ENCODE results near the gene HOXB5.

Gene HOXB5
- 0 to 0.06 reads per million in 2 experiments for total RNA-seq

GRCh38 chr17:48593126-48593829 is at the start of gene HOXB5:
TSS of gene HOXB5 (minus strand) at chr17:48593779. CDS start at chr17:48593682, 97 bp downstream.
- no peak for DNase-seq (ENCODE audit: low read depth)

DNA sequence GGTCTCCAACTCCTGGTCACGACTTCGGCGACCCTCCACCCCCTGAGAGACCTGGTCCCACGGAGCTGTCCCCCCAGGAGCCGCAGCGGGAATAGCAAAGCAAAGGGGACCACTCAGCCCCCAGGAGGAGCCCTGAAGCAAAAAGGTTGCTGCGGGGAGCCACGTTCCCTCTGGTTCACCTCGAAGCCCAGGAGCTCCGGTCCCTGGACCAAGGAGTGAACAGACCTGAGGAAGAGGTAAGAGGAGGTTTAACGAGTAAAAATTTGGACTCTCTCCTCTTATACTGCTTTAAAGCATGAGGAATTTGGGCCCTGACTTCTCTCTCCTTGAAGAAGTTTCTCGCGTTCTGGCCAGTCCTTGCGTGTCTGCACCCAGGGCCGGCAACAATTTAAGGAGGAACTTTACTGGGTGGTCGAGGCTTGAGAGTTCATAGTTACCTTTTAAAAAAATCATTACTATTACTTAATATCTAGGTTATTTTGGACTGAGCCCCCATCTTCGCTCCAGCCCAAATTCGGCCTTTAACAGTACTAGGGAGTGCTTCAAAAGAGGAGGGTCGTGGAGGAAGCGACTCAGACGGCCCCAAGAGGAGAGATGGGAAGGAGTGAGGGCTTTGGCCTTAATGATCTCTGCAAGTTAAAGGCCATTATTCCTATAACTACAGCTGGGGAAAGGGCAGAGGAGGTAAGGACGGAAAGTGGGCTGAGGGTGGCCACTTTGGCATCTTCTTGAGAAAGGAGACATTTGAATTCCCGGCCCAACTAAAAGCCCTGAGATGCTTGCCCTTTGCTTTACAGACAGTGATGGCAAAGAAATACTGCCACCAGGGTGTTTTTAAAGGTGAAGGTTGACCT is 49.5 kb upstream of the HOXB5 start:
- DNase-seq (ENCODE audit: low read depth), result no peak

- DNase-seq (ENCODE audit: low read depth), result no peak
These were observed 48.7 kb upstream of the HOXB5 start for GRCh38 chr17:48642059-48642842.

DNA sequence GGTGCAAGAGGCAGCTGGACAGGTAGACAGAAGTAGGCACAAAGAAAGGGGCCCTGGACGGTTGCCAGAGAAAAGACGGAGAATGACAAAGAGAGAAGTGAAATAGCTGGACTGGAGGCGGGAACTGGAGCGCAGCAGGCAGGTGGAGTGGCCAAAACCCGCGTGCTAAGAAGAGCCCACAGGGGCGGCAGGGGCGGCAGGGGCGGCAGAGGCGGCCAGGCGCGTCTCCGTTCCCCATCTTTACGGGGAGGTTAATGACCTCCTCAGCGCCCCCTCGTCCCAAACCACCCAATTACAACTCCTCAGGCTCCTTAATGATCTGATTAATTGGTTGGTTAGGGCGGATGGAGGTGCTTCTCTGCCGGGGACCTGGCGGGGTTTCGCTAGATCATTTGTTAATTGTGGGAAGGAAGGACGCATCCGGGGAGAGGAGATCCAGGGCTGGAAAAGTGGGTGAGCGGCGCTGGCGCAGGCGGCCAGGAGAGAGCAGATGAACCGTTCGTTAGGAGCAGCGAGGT is 48.0 kb upstream of the HOXB5 start:
- no peak for DNase-seq (ENCODE audit: low read depth)

DNA sequence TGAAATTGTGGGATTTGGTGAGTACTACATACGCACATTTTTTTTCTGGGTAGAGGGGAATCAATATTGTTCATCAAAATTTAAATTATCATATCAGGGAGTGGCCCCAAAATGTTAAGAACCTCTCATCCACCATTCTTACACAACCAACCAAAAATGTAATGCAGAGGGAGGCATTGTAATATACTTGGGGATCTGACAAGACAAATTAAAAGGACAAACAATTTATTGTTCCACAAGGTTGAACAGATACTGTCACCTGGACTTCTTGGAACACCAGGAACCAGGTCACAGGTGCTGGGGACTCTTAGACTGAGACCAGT is 47.2 kb upstream of the HOXB5 start:
- DNase-seq (ENCODE audit: low read depth), result no peak

GRCh38 chr17:48639982-48640857 is 46.6 kb upstream of the HOXB5 start:
- no peak for DNase-seq (ENCODE audit: low read depth)

DNA sequence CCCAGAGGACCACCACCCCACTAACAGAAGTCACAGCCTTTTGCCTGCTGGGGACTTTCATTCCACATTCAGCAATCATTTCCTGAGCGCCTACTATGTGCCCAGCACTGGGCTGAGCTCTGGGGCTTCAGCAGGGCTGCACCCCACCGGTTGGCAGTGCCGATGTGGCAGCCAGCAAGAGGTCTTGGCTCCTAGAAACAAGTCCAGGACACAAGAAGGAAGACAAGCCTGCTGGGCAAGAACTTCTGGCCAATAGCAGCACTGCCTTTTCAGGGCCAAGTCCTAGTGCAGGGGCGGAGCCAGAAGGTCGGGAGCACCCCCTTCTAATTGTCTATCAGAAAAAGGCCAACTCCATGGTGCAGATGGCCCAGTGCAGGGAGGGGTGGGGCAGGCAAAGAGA is 45.6 kb upstream of the HOXB5 start:
- no peak for DNase-seq (ENCODE audit: low read depth)

DNA sequence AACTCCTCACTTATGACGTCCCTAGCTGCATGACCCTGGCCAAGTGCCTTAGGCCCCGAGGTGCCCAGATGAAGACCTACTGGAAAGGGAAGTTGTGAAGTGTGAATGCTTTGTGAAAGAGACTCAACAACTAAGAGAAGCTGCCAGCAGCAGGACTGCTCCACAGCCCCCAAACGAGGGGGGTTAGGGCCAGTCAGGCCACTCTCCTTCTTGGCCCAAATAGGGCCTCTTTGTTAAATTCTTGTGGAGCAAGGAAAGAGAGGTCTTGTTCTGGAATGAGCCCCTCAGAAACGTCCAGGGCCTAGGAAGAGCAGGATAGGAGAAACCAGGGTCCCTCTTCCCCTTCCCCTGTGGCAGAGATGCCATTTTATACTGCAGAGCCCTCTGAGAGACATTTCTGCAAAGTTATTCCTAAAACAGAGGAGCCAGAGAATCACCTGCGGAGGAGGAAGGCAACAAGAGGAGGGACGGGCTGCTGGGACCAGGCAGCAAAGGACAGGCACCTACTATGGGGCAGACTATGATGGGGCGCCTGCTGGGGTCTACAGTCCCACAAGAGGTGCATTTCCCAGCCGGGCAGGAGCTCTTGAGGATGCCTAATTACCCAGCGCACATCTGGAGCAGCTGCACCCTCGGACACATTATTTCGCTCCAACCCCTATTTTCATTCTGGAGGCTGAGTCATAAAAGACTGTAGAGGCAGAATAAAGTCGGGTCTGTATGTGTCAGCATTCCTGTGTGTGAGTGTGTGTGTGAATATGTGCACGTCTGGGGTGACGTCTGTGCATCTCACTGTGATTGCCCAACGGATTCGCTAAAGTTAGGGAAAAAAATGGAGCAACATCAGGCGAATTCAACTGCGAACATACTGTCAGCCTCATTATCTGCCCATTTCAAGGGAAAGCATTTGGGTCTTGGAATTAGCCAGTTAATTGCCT is 44.0 kb upstream of the HOXB5 start:
- DNase-seq (ENCODE audit: low read depth), result no peak

GRCh38 chr17:48636177-48637018 is 42.8 kb upstream of the HOXB5 start:
- peak; percentile 52 for DNase-seq (ENCODE audit: low read depth)

DNA sequence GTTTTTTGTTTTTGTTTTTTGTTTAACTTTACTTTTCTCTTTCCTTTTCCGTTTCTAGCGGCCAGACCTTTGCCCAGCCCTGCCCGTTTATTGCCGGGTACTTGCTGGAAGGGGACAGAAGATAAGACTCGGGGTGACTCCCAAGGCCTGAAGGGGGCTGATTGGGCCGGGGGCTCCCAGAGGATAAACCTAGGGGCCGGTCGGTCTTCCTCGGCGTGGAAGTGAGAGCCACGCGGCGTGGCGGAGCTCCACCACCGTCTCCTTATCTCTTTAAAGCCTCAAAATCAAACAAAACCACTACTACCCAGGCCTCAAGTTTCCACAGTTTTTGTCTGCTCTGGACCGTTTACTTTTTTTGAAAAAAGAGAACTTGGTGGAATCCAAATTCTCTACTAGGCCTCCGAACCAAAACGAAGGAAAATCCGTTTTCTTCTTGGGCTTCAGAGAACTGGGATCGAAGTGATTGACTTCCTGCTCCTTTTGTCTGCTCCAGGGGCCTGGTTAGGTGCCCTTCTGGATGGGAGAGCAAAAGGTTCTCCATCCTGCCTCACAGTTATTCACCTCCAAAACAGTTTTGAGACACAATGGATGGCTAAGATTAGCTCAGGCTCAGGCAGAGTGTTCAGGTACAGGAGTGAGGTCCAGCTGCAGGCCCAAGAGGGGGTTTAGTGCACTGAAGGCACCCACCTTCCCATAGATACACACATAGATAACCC is 41.1 kb upstream of the HOXB5 start:
- no peak for DNase-seq (ENCODE audit: low read depth)

- DNase-seq (ENCODE audit: low read depth), result no peak
These were observed 39.7 kb upstream of the HOXB5 start for GRCh38 chr17:48633266-48633677.

- DNase-seq (ENCODE audit: low read depth), result no peak
These were observed 39.1 kb upstream of the HOXB5 start for GRCh38 chr17:48632579-48633265.

DNA sequence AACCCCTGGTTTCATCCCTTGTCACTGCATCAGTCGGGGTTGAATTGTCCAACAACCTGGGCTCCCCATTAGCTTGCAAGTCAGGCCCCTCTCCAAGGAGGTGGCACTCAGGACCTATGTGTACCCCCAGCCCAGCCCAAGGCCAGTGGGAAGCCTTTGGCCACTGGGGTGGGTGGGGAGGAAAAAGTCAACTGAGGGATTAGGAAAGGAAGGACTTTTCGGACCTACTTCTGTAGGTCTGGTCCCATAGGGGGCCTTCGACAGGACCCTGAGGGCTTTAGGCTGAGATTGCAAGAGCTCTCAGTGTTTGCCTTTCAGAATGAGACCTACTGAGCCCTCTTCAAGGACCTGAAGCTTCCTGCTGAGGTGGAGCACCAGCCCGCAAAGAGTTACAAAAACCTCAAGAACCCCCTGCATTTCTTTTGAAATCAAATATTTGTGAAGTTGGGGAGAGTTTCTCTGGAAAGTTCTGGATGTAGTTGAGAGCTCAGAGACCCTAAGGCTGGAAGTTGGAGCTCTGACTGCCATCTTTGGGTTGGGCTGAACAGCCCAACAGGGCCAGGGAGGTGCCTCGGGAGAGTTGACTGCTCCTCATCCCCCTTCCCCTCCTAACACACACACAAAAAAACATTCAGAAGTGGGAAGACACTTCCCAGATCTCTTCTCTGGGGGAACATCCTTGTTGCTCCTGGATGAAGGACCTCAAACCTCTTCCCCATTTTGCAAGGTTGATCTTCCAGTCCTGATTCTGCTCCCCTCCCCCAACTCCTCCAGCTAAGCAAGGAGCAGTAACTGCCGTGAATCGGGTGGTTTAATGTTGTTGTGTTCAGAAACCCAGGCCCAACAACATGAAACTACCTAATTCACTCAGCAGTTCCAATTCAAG is 38.4 kb upstream of the HOXB5 start:
- DNase-seq (ENCODE audit: low read depth), result no peak

- no peak for DNase-seq (ENCODE audit: low read depth)
These were observed 37.5 kb upstream of the HOXB5 start for GRCh38 chr17:48630925-48631692.

- DNase-seq (ENCODE audit: low read depth), result no peak
These were observed 36.7 kb upstream of the HOXB5 start for GRCh38 chr17:48630009-48630924.

All from T follicular helper cell (primary cell).